GM12878 (cell line): ENCODE results near the gene MMP15.

Experiments
- BACH1 ChIP-seq: fragments of 450-650 bp; IDR thresholded peaks from 2 replicates; pipeline ENCODE4 v1.6.1; 2017; ENCODE audit warnings: mild to moderate bottlenecking, borderline replicate concordance
- BHLHE40 ChIP-seq, 2 experiments: fragments of 450-650 bp in 1 of 2; IDR thresholded peaks; 2 replicates each; pipeline ENCODE4 v1.6.1; 2011 to 2017; ENCODE audit warnings: low read depth in 2 of 2, borderline replicate concordance in 1 of 2, improper control_type of control experiment in 1 of 2, low read length in 1 of 2, mild to moderate bottlenecking in 1 of 2
- CBFB ChIP-seq: IDR thresholded peaks from 2 replicates; pipeline ENCODE4 v1.6.1; 2016; ENCODE audit warnings: antibody characterized with exemption, low read depth
- HCFC1 ChIP-seq: fragments of 150-350 bp; IDR thresholded peaks from 2 replicates; pipeline ENCODE4 v1.6.1; 2014; ENCODE audit warnings: low read length
- NR2C2 ChIP-seq: IDR thresholded peaks from 2 replicates; pipeline ENCODE4 v1.6.1; 2011; ENCODE audit warnings: borderline replicate concordance, low read depth; ENCODE audit not compliant: control insufficient read depth, insufficient read length
- POLR2A ChIP-seq: IDR thresholded peaks from 2 replicates; pipeline ENCODE4 v1.6.1; 2011; ENCODE audit warnings: low read depth, mild to moderate bottlenecking, low read length
- RUNX3 ChIP-seq: IDR thresholded peaks from 2 replicates; pipeline ENCODE4 v1.6.1; 2012; ENCODE audit warnings: low read length, inconsistent platforms
- SREBF2 ChIP-seq: IDR thresholded peaks from 2 replicates; pipeline ENCODE4 v1.6.1; 2012; ENCODE audit warnings: mild to moderate bottlenecking, low read length
- YY1 ChIP-seq: IDR thresholded peaks from 2 replicates; pipeline ENCODE4 v1.6.1; 2011; ENCODE audit warnings: low read depth, mild to moderate bottlenecking, low read length
- ZNF24 ChIP-seq: fragments of 450-650 bp; IDR thresholded peaks from 2 replicates; pipeline ENCODE4 v1.6.1; 2017; ENCODE audit warnings: antibody characterized with exemption, mild to moderate bottlenecking
- TF ChIP-seq, protein P1 (sequence below), 3 experiments: IDR thresholded peaks in 2 of 3; conservative IDR thresholded peaks in 1 of 3; 2 replicates each; pipeline ENCODE4 v1.5.1; 2011; ENCODE audit warnings: low read depth in 3 of 3, low read length in 3 of 3, mild to moderate bottlenecking in 3 of 3, control low read depth in 2 of 3, moderate library complexity in 2 of 3, inconsistent platforms in 1 of 3, mixed read lengths in 1 of 3; ENCODE audit not compliant: control insufficient read depth in 2 of 3, insufficient read depth in 1 of 3; ENCODE audit errors: extremely low read depth in 1 of 3
- TF ChIP-seq, protein P2 (sequence below): IDR thresholded peaks from 2 replicates; pipeline ENCODE4 v1.6.1; 2011; ENCODE audit warnings: borderline replicate concordance, low read depth, mild to moderate bottlenecking, moderate library complexity, mixed read lengths, low read length; ENCODE audit not compliant: insufficient read depth; ENCODE audit errors: extremely low read length

DNA sequence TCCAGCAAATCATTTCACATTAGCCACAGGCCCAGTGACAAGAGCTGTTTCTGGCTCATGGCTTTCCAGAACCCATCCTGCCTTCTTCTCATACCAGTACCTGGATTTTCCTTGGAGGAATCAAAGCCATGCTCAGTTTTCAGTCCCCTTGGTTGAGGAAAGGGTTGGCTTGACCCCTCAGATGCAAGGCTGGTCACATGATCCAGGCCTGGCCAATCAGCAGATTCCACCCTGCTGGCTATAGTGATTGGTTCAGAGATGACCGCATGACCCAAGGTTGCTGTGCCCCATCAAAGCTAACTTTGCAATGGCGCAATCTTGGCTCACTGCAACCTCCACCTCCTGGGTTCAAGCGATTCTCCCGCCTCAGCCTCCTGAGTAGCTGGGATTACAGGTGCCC is 45.0 kb downstream of the MMP15 start:
- no peak for TF ChIP-seq BHLHE40 (IDR thresholded peaks at IDR 0.05; ENCODE audit: borderline replicate concordance in 1 of 2, low read depth in 2 of 2, low read length in 1 of 2)
- no peak for TF ChIP-seq HCFC1
- TF ChIP-seq, protein P1, sequence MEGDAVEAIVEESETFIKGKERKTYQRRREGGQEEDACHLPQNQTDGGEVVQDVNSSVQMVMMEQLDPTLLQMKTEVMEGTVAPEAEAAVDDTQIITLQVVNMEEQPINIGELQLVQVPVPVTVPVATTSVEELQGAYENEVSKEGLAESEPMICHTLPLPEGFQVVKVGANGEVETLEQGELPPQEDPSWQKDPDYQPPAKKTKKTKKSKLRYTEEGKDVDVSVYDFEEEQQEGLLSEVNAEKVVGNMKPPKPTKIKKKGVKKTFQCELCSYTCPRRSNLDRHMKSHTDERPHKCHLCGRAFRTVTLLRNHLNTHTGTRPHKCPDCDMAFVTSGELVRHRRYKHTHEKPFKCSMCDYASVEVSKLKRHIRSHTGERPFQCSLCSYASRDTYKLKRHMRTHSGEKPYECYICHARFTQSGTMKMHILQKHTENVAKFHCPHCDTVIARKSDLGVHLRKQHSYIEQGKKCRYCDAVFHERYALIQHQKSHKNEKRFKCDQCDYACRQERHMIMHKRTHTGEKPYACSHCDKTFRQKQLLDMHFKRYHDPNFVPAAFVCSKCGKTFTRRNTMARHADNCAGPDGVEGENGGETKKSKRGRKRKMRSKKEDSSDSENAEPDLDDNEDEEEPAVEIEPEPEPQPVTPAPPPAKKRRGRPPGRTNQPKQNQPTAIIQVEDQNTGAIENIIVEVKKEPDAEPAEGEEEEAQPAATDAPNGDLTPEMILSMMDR (IDR thresholded peaks at IDR 0.05 in 2 of 3, conservative IDR thresholded peaks at IDR 0.05 in 1 of 3; ENCODE audit: control insufficient read depth in 2 of 3, extremely low read depth in 1 of 3, insufficient read depth in 1 of 3, low read depth in 3 of 3, low read length in 3 of 3): no peak
- no peak for TF ChIP-seq CBFB
- no peak for TF ChIP-seq ZNF24
- no peak for TF ChIP-seq YY1
- TF ChIP-seq POLR2A: no peak
- no peak for TF ChIP-seq SREBF2
- TF ChIP-seq, protein P2, sequence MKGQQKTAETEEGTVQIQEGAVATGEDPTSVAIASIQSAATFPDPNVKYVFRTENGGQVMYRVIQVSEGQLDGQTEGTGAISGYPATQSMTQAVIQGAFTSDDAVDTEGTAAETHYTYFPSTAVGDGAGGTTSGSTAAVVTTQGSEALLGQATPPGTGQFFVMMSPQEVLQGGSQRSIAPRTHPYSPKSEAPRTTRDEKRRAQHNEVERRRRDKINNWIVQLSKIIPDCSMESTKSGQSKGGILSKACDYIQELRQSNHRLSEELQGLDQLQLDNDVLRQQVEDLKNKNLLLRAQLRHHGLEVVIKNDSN: no peak
- TF ChIP-seq NR2C2: no peak
- no peak for TF ChIP-seq RUNX3
- TF ChIP-seq BACH1: no peak
